ENCODE measurements around the gene ENO3. TPM values are rescaled to one million over a fixed set of nuclear protein-coding genes. Genes with fewer than 3 reads are reported as not detected.

ENO3 gene
- total RNA-seq, 1 donor from 2014 or later, result 9.8 TPM

DNA sequence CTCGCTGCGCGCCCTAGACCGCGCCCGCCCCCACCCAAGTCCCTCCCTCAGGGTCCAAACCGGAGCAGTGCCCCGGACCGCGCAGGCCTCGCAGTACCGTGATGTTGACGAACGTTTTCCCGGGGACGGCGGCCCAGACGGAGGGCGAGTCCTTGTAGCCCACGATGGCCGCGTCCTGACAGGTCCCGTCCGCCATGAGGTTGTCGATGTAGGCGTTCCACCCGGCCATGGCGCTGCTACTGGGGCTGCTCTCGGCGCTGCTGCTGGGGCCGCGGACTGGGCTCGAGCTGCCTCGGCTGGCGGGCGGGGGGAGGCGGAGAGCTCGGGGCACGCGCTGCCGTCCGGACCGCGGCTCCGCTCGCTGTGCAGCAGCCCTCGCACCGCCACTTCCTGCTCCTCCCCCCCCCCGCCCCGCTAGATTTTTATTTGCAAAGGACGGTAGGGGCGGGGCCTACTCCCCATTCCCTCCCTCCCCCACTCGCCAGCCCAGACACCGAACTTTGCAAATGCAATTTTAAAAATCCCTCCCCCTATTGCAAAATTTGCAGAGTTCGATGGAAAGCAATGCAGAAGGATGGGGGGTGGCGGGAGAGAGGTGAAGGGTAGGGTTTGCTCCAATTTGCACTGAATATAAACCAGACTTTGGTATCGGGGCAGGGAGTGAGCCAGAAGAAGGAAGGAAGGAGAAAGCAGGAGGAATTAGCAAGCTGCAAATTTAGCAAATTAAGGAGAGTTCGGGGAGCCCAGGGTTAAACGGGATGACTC lies 2.6 kb upstream of the ENO3 start, which contains the start of gene PFN1:
Gene PFN1 (minus strand): TSS at position 365 of the 765 bp plus-strand sequence. CDS start 136 bp downstream, at position 229.
- Mint-ChIP-seq H3K9me3 (ENCODE audit: low read depth) (no peaks in the 10 kb centered on the region), H3K27ac (ENCODE audit: unreplicated experiment) (peak within 1 kb of the TSS; percentile 99), H3K4me3 (ENCODE audit: unreplicated experiment) (peak within 1 kb of the TSS; percentile 96), H3K4me1 (ENCODE audit: low read depth) (peaks cover 63% of the 10 kb centered on the region), H3K27me3 (ENCODE audit: low read depth) (no peaks in the 10 kb centered on the region), H3K36me3 (ENCODE audit: low read depth) (peaks cover 18% of the 10 kb centered on the region)
- no peak for DNase-seq (ENCODE audit: low spot score)
- TF ChIP-seq, protein P1, sequence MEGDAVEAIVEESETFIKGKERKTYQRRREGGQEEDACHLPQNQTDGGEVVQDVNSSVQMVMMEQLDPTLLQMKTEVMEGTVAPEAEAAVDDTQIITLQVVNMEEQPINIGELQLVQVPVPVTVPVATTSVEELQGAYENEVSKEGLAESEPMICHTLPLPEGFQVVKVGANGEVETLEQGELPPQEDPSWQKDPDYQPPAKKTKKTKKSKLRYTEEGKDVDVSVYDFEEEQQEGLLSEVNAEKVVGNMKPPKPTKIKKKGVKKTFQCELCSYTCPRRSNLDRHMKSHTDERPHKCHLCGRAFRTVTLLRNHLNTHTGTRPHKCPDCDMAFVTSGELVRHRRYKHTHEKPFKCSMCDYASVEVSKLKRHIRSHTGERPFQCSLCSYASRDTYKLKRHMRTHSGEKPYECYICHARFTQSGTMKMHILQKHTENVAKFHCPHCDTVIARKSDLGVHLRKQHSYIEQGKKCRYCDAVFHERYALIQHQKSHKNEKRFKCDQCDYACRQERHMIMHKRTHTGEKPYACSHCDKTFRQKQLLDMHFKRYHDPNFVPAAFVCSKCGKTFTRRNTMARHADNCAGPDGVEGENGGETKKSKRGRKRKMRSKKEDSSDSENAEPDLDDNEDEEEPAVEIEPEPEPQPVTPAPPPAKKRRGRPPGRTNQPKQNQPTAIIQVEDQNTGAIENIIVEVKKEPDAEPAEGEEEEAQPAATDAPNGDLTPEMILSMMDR (IDR thresholded peaks at IDR 0.05), result no peak

DNA sequence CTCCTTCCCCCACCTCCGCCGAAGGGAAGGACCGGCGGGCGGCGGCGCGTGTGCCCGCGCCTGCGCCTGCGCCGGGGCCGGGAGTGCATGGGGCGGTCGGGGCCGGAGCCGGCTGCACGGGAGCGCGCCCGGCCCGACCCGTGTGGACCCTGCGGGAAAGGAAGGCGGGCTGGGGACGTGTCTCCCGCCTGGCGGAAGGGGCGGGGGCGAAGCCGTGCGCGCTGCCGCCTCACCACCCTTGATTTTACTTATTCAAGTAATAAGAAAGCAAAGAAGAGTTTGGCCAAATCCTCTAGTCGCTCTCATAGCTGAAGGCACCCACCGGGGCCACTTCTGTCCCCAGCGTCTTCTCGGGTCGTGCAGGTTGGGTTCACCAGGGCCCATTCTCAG lies 2.0 kb upstream of the ENO3 start:
- Mint-ChIP-seq H3K9me3 (ENCODE audit: low read depth) (no peaks in the 10 kb centered on the region), H3K4me3 (ENCODE audit: unreplicated experiment) (peak overlapping the region; percentile 96), H3K36me3 (ENCODE audit: low read depth) (peaks cover 18% of the 10 kb centered on the region), H3K4me1 (ENCODE audit: low read depth) (peaks cover 67% of the 10 kb centered on the region), H3K27ac (ENCODE audit: unreplicated experiment) (peak overlapping the region; percentile 99), H3K27me3 (ENCODE audit: low read depth) (no peaks in the 10 kb centered on the region)
- DNase-seq (ENCODE audit: low spot score), result peak; percentile 95
- TF ChIP-seq, protein P1 (IDR thresholded peaks at IDR 0.05), result no peak

DNA sequence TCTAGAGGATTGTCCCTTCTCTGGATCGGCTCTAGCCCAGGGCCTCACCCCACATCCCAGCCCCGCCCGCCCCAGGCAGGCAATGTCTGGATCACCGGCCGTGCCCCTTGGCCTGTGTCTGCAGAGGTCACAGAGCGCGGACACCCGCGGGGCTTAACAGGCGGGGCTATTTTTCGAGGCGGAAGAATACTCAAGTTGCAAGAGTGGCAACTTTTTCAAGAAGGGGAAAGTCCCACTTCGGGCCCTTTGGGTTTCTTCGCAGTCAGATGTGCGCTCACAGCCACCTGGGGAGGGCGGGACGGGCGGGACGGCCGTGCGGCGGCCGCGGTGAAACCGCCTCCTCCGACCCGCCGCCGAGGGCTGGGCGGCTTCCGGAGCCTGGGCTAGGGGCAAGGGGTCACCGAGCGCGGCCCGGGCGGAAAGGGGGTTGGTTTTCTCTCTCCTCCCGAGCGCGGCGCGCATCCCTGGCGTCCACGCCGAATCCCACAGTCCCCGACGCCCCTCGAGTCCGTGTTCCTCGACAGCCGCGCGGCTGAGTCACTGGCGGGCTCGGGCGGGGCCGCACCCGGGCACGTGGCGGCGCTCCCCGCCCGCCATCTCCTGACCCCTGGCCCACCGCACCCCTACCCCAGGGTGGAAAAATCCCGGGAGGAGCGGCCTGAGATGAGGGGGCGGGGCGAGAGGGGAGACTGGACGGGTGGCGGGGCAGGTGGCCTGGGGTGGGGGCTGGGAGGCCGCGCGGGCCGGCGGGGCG lies 1.4 kb upstream of the ENO3 start:
- no peak for DNase-seq (ENCODE audit: low spot score)
- Mint-ChIP-seq H3K36me3 (ENCODE audit: low read depth) (peaks cover 18% of the 10 kb centered on the region), H3K4me3 (ENCODE audit: unreplicated experiment) (peak overlapping the region; percentile 96), H3K27me3 (ENCODE audit: low read depth) (no peaks in the 10 kb centered on the region), H3K9me3 (ENCODE audit: low read depth) (no peaks in the 10 kb centered on the region), H3K27ac (ENCODE audit: unreplicated experiment) (peak overlapping the region; percentile 82), H3K4me1 (ENCODE audit: low read depth) (peaks cover 64% of the 10 kb centered on the region)
- TF ChIP-seq, protein P1 (IDR thresholded peaks at IDR 0.05), result no peak

DNA sequence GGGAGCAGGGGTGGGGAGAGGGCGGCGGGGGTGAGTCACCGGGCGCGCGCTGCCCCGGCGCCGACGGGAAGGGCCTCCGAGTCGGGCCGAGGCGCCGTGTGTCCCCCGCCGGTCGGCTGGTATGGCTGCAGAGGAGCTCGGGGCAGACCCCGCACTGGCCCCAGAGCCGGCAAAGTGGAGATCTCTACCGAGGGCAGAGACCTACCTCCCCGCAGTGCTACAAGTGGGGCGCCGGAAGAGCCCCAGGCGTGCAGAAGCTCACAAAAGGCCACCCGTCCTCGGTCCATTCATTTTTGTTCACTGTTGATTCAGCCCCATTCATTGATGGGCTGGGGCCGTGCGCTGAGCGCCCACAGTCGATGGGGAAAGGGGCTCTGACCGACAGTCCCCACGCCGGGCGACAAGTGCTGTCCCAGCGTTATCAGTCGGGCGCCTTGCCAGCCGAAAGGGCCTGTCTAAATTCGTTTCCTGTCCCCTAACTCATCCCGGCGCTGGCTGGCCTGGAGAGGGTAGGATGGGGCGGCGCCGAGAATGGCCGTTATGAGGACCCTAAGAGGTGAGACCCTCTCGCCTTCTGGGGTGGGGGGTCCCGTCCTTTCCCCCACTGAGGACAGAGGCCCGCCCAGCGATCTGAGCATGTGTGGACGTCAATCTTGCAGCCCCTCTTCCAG lies 709 bp upstream of the ENO3 start:
- DNase-seq (ENCODE audit: low spot score), result peak; percentile 94
- Mint-ChIP-seq H3K27me3 (ENCODE audit: low read depth) (no peaks in the 10 kb centered on the region), H3K27ac (ENCODE audit: unreplicated experiment) (peak overlapping the region; percentile 87), H3K36me3 (ENCODE audit: low read depth) (peaks cover 16% of the 10 kb centered on the region), H3K4me3 (ENCODE audit: unreplicated experiment) (peak overlapping the region; percentile 68), H3K9me3 (ENCODE audit: low read depth) (no peaks in the 10 kb centered on the region), H3K4me1 (ENCODE audit: low read depth) (peaks cover 57% of the 10 kb centered on the region)
- TF ChIP-seq, protein P1 (IDR thresholded peaks at IDR 0.05), result no peak

DNA sequence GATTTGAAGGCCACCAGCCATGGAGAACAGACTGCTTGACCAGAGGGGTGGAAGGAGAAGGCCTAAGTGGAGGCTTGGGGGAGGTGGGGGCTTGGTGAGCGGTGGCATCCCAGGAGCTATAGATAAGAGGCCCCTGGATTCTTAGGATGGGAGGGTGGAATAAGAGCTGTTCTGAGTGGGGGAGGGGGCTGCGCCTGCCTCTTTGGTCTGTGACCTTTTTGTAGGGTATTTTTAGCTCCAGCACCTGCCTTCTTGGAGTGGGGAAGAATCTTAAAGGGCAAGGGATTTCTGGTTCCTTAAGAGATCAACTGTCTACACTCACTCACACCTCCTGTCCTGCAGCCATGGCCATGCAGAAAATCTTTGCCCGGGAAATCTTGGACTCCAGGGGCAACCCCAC lies 567 bp downstream of the ENO3 start:
- no peak overlapping the region for H3K27ac Mint-ChIP-seq (ENCODE audit: unreplicated experiment)
- H3K4me3 Mint-ChIP-seq (ENCODE audit: unreplicated experiment), result no peak overlapping the region
- peaks cover 44% of the 10 kb centered on the region for H3K4me1 Mint-ChIP-seq (ENCODE audit: low read depth)
- no peaks in the 10 kb centered on the region for H3K9me3 Mint-ChIP-seq (ENCODE audit: low read depth)
- H3K36me3 Mint-ChIP-seq (ENCODE audit: low read depth), result peaks cover 6% of the 10 kb centered on the region
- H3K27me3 Mint-ChIP-seq (ENCODE audit: low read depth), result no peaks in the 10 kb centered on the region
- DNase-seq (ENCODE audit: low spot score), result no peak
- TF ChIP-seq, protein P1 (IDR thresholded peaks at IDR 0.05), result no peak
